Measurements from ENCODE around the gene FOXJ3.

FOXJ3 gene

GRCh38 chr1:42144711-42145388 lies 190.2 kb downstream of the FOXJ3 start:
- DNase-seq (ENCODE audit: low read depth, low spot score), result no peak

- DNase-seq (ENCODE audit: low read depth, low spot score), result no peak
Observed at GRCh38 chr1:42143896-42144710, 190.9 kb downstream of the FOXJ3 start.

GRCh38 chr1:42142894-42143675 lies 191.9 kb downstream of the FOXJ3 start:
- no peak for DNase-seq (ENCODE audit: low read depth, low spot score)

GRCh38 chr1:42141978-42142377 lies 193.1 kb downstream of the FOXJ3 start:
- DNase-seq (ENCODE audit: low read depth, low spot score), result no peak

GRCh38 chr1:42140191-42140590 lies 194.8 kb downstream of the FOXJ3 start:
- no peak for DNase-seq (ENCODE audit: low read depth, low spot score)

- DNase-seq (ENCODE audit: low read depth, low spot score), result no peak
Observed at GRCh38 chr1:42139444-42139843, 195.6 kb downstream of the FOXJ3 start.

- no peak for DNase-seq (ENCODE audit: low read depth, low spot score)
Observed at GRCh38 chr1:42138586-42138985, 196.4 kb downstream of the FOXJ3 start.

- DNase-seq (ENCODE audit: low read depth, low spot score), result no peak
Observed at GRCh38 chr1:42137766-42138165, 197.3 kb downstream of the FOXJ3 start.

- no peak for DNase-seq (ENCODE audit: low read depth, low spot score)
Observed at GRCh38 chr1:42136466-42136865, 198.6 kb downstream of the FOXJ3 start.

- no peak for DNase-seq (ENCODE audit: low read depth, low spot score)
Observed at GRCh38 chr1:42135426-42135825, 199.6 kb downstream of the FOXJ3 start.

- DNase-seq (ENCODE audit: low read depth, low spot score), result no peak
Observed at GRCh38 chr1:42133809-42134526, 201.1 kb downstream of the FOXJ3 start.

GRCh38 chr1:42133390-42133789 lies 201.6 kb downstream of the FOXJ3 start:
- no peak for DNase-seq (ENCODE audit: low read depth, low spot score)

- no peak for DNase-seq (ENCODE audit: low read depth, low spot score)
Observed at GRCh38 chr1:42130061-42130660, 204.9 kb downstream of the FOXJ3 start.

- no peak for DNase-seq (ENCODE audit: low read depth, low spot score)
Observed at GRCh38 chr1:42128964-42129363, 206.1 kb downstream of the FOXJ3 start.

- DNase-seq (ENCODE audit: low read depth, low spot score), result no peak
Observed at GRCh38 chr1:42128499-42128898, 206.5 kb downstream of the FOXJ3 start.

GRCh38 chr1:42127767-42128166 lies 207.3 kb downstream of the FOXJ3 start:
- no peak for DNase-seq (ENCODE audit: low read depth, low spot score)
